Lower lobe of right lung (tissue), 2 donors: ENCODE data around the gene CTNNA2. TPM values are rescaled to one million over a fixed set of nuclear protein-coding genes. Genes with fewer than 3 reads are reported as not detected.

Experiments used
- ATAC-seq, 2 donors: fragments of 200-7000 bp; cut with Tn5 transposase; one replicate each; pipeline ENCODE4 v1.9.1; 2020 to 2022; ENCODE audit warnings: mild to moderate bottlenecking in 2 of 2, moderate library complexity in 2 of 2
- DNase-seq: peaks from one replicate; pipeline ENCODE4 v3.0.0-alpha.2; 2020
- H3K27ac ChIP-seq: fragments of 200-600 bp; one replicate; pipeline ENCODE4 v1.8.0; 2022
- H3K27me3 ChIP-seq: fragments of 200-600 bp; one replicate; pipeline ENCODE4 v1.8.0; 2022; ENCODE audit warnings: low read depth
- H3K36me3 ChIP-seq: fragments of 200-600 bp; one replicate; pipeline ENCODE4 v1.8.0; 2022; ENCODE audit warnings: mild to moderate bottlenecking
- H3K4me1 ChIP-seq: fragments of 200-600 bp; one replicate; pipeline ENCODE4 v1.8.0; 2022
- H3K4me3 ChIP-seq: fragments of 200-600 bp; one replicate; pipeline ENCODE4 v1.8.0; 2022; ENCODE audit warnings: mild to moderate bottlenecking
- H3K9me3 ChIP-seq: fragments of 200-600 bp; one replicate; pipeline ENCODE4 v1.8.0; 2022
- CTCF ChIP-seq: fragments of 200-600 bp; IDR thresholded peaks from one replicate; pipeline ENCODE4 v1.8.0; 2022; ENCODE audit warnings: antibody characterized with exemption, mild to moderate bottlenecking
- intact Hi-C: fragments of 100-400 bp; cut with DNase I; formaldehyde crosslinking; loops from one replicate; pipeline ENCODE4 v1.11.0; 2022
- total RNA-seq: library from RNA; stranded (reverse); fragmentation: NEBNext Ultra II Directional; extraction: Animal tissue kit (Norgen Biotek cat#: 25700); gene quantifications from one replicate; pipeline ENCODE4 v1.2.1, GENCODE V29; 2021
- donor health status: DM: no; HTN: yes; CAD: no; lungs with severe emphysema.

The CTNNA2 gene
- total RNA-seq, 1 donor from 2014 or later, result not detected

GRCh38 chr2:80329491-80329890, 816.6 kb downstream of the CTNNA2 start:
- Histone ChIP-seq H3K4me3 (no peak overlapping the region), H3K27ac (no peak overlapping the region), H3K36me3 (no peaks in the 10 kb centered on the region), H3K9me3 (no peaks in the 10 kb centered on the region), H3K4me1 (no peaks in the 10 kb centered on the region), H3K27me3 (no peaks in the 10 kb centered on the region)
- ATAC-seq (no peak), DNase-seq (no peak)
- no peak for TF ChIP-seq CTCF
- intact Hi-C loops, result no loop called here

GRCh38 chr2:80330527-80331450, 817.9 kb downstream of the CTNNA2 start:
- TF ChIP-seq CTCF, result no peak
- DNase-seq, result no peak
- Histone ChIP-seq H3K4me3 (no peak overlapping the region), H3K9me3 (no peaks in the 10 kb centered on the region), H3K4me1 (no peaks in the 10 kb centered on the region), H3K36me3 (no peaks in the 10 kb centered on the region), H3K27ac (no peak overlapping the region), H3K27me3 (no peaks in the 10 kb centered on the region)
- intact Hi-C loops, result no loop called here
- ATAC-seq, result no peak

GRCh38 chr2:80333886-80334285, 821.0 kb downstream of the CTNNA2 start:
- TF ChIP-seq CTCF, result no peak
- Histone ChIP-seq H3K4me1 (no peaks in the 10 kb centered on the region), H3K27me3 (no peaks in the 10 kb centered on the region), H3K27ac (no peak overlapping the region), H3K36me3 (no peaks in the 10 kb centered on the region), H3K4me3 (no peak overlapping the region), H3K9me3 (no peaks in the 10 kb centered on the region)
- DNase-seq, result no peak
- intact Hi-C loops, result no loop called here
- ATAC-seq, result no peak

GRCh38 chr2:80335411-80335810, 822.6 kb downstream of the CTNNA2 start:
- no peak for TF ChIP-seq CTCF
- Histone ChIP-seq H3K27ac (no peak overlapping the region), H3K4me1 (no peaks in the 10 kb centered on the region), H3K9me3 (no peaks in the 10 kb centered on the region), H3K27me3 (no peaks in the 10 kb centered on the region), H3K4me3 (no peak overlapping the region), H3K36me3 (no peaks in the 10 kb centered on the region)
- ATAC-seq (no peak), DNase-seq (no peak)
- intact Hi-C loops, result no loop called here

GRCh38 chr2:80338794-80339193, 825.9 kb downstream of the CTNNA2 start:
- no peak for TF ChIP-seq CTCF
- DNase-seq (no peak), ATAC-seq (no peak)
- Histone ChIP-seq H3K4me1 (no peaks in the 10 kb centered on the region), H3K9me3 (no peaks in the 10 kb centered on the region), H3K27me3 (no peaks in the 10 kb centered on the region), H3K27ac (no peak overlapping the region), H3K4me3 (no peak overlapping the region), H3K36me3 (no peaks in the 10 kb centered on the region)
- intact Hi-C loops, result no loop called here
